HCT116 (cell line): Measurements from ENCODE around the gene SH3BP5L. TPM values are rescaled to one million over a fixed set of nuclear protein-coding genes. Genes with fewer than 3 reads are reported as not detected.

Experiments
- ATAC-seq: fragments of 200-7000 bp; cut with Tn5 transposase; 2 replicates; pipeline ENCODE4 v1.9.1; 2020; ENCODE audit warnings: mild to moderate bottlenecking, moderate library complexity
- BruUV-seq: library from RNA; stranded (reverse); fragments of 400-500 nt; replicated peaks from 2 replicates; lab custom pipeline; 2021; lab: Mats Ljungman, UMichigan
- CTCF ChIA-PET: fragments of 300-600 bp; sonication (Branson Sonifier 250); formaldehyde crosslinking; loops from one replicate; lab custom pipeline; 2021; ENCODE audit warnings: antibody characterized with exemption; lab: Charles Lee
- POLR2A ChIA-PET: fragments of 300-600, 350-600 bp; sonication (Branson Sonifier 250); formaldehyde crosslinking; loops from one replicate; lab custom pipeline; 2021; ENCODE audit warnings: antibody characterized with exemption; lab: Charles Lee
- RAD21 ChIA-PET, 2 experiments: fragments of 300-600 bp; sonication (Branson Sonifier 250); formaldehyde crosslinking; loops; one replicate each; lab custom pipeline; 2023; ENCODE audit warnings: low total read pairs in 2 of 2; ENCODE audit not compliant: uncharacterized antibody in 2 of 2, unreplicated experiment in 2 of 2, low non-redundant PET in 1 of 2; lab: Charles Lee
- DNase-seq: peaks from one replicate; pipeline ENCODE4 v3.0.0-alpha.2; 2010; ENCODE audit warnings: low read depth, low spot score
- H2AFZ ChIP-seq: fragments of 200-600 bp; shearing (Covaris generic), sonication (generic); 2 replicates; pipeline ENCODE4 v1.6.1; 2017; ENCODE audit warnings: low read depth, mixed run types, mixed read lengths, antibody characterized with exemption, low read length; ENCODE audit not compliant: poor library complexity, severe bottlenecking
- H3K27ac ChIP-seq: 2 replicates; pipeline ENCODE4 v1.5.1; 2012; ENCODE audit warnings: low read depth, low read length
- H3K27me3 ChIP-seq: fragments of 200-600 bp; sonication (generic); 2 replicates; pipeline ENCODE4 v1.6.1; 2016; ENCODE audit warnings: mixed run types, low read length, mixed read lengths; ENCODE audit not compliant: insufficient read depth
- H3K36me3 ChIP-seq, 2 experiments: fragments of 200-500 bp in 1 of 2; fragments of 200-600 bp in 1 of 2; sonication (Bioruptor generic) in 1 of 2; sonication (generic) in 1 of 2; 2 replicates each; pipeline versions ENCODE4 v1.5.1 to v1.6.1; 2014 to 2016; ENCODE audit warnings: low read length in 2 of 2, inconsistent platforms in 1 of 2, mixed read lengths in 1 of 2, mixed run types in 1 of 2; ENCODE audit not compliant: insufficient read depth in 2 of 2, control insufficient read depth in 1 of 2
- H3K4me1 ChIP-seq, 2 experiments: fragments of 200-600 bp in 1 of 2; sonication (generic) in 1 of 2; 2 replicates each; pipeline versions ENCODE4 v1.5.1 to v1.6.1; 2012 to 2017; ENCODE audit warnings: low read length in 2 of 2, inconsistent platforms in 1 of 2, mild to moderate bottlenecking in 1 of 2, mixed read lengths in 1 of 2, mixed run types in 1 of 2, moderate library complexity in 1 of 2; ENCODE audit not compliant: insufficient read depth in 2 of 2, control insufficient read depth in 1 of 2
- H3K4me2 ChIP-seq: fragments of 200-600 bp; sonication (generic); 2 replicates; pipeline ENCODE4 v1.6.1; 2017; ENCODE audit warnings: mixed run types, low read length, mixed read lengths
- H3K4me3 ChIP-seq, 2 experiments: fragments of 200-600 bp in 1 of 2; sonication (generic) in 1 of 2; replicated peaks in 1 of 2; 2 replicates each; pipeline ENCODE4 v1.5.1; 2011 to 2016; ENCODE audit warnings: low read length in 2 of 2, control low read depth in 1 of 2, low read depth in 1 of 2, mild to moderate bottlenecking in 1 of 2, mixed read lengths in 1 of 2, mixed run types in 1 of 2
- H3K79me2 ChIP-seq: fragments of 200-600 bp; sonication (generic); 2 replicates; pipeline ENCODE4 v1.6.1; 2017; ENCODE audit warnings: mild to moderate bottlenecking, mixed run types, low read length, moderate library complexity, mixed read lengths; ENCODE audit not compliant: insufficient read depth
- H3K9ac ChIP-seq: fragments of 200-600 bp; sonication (generic); 2 replicates; pipeline ENCODE4 v1.6.1; 2016; ENCODE audit warnings: low read length, mixed read lengths
- H3K9me2 ChIP-seq: fragments of 200-600 bp; sonication (generic), shearing (Covaris generic); 2 replicates; pipeline ENCODE4 v1.6.1; 2017; ENCODE audit warnings: mixed run types, mild to moderate bottlenecking, moderate library complexity; ENCODE audit not compliant: insufficient read depth
- H3K9me3 ChIP-seq, 2 experiments: fragments of 200-500 bp in 1 of 2; fragments of 200-600 bp in 1 of 2; sonication (Bioruptor generic) in 1 of 2; sonication (generic) in 1 of 2; 2 replicates each; pipeline ENCODE4 v1.6.1; 2014 to 2017; ENCODE audit warnings: low read length in 2 of 2, mixed read lengths in 2 of 2, inconsistent platforms in 1 of 2, low read depth in 1 of 2, mild to moderate bottlenecking in 1 of 2, mixed run types in 1 of 2, moderate library complexity in 1 of 2; ENCODE audit not compliant: control insufficient read depth in 1 of 2, insufficient read depth in 1 of 2
- H4K20me1 ChIP-seq: fragments of 200-600 bp; sonication (generic), shearing (Covaris generic); 2 replicates; pipeline ENCODE4 v1.6.1; 2017; ENCODE audit warnings: mixed run types, mild to moderate bottlenecking, moderate library complexity; ENCODE audit not compliant: insufficient read depth
- CBX3 ChIP-seq: IDR thresholded peaks from 2 replicates; pipeline ENCODE4 v1.6.1; 2012; ENCODE audit warnings: low read depth
- CEBPB ChIP-seq: IDR thresholded peaks from 2 replicates; pipeline ENCODE4 v1.6.1; 2012; ENCODE audit warnings: low read depth
- EGR1 ChIP-seq: IDR thresholded peaks from 2 replicates; pipeline ENCODE4 v1.6.1; 2012; ENCODE audit warnings: low read depth
- ELF1 ChIP-seq: IDR thresholded peaks from 2 replicates; pipeline ENCODE4 v1.6.1; 2012; ENCODE audit warnings: low read depth, borderline replicate concordance
- EZH2phosphoT487 ChIP-seq: fragments of 200-600 bp; IDR thresholded peaks from 2 replicates; pipeline ENCODE4 v1.6.1; 2018; ENCODE audit warnings: antibody characterized with exemption, borderline replicate concordance
- FOSL1 ChIP-seq: IDR thresholded peaks from 2 replicates; pipeline ENCODE4 v1.6.1; 2012; ENCODE audit warnings: low read depth
- JUND ChIP-seq: IDR thresholded peaks from 2 replicates; pipeline ENCODE4 v1.6.1; 2012
- RAD21 ChIP-seq: IDR thresholded peaks from 2 replicates; pipeline ENCODE4 v1.6.1; 2012; ENCODE audit warnings: low read depth, mild to moderate bottlenecking
- SIN3A ChIP-seq: IDR thresholded peaks from 2 replicates; pipeline ENCODE4 v1.6.1; 2012; ENCODE audit warnings: low read depth
- SP1 ChIP-seq: IDR thresholded peaks from 2 replicates; pipeline ENCODE4 v1.6.1; 2012; ENCODE audit warnings: low read depth
- SRF ChIP-seq: IDR thresholded peaks from 2 replicates; pipeline ENCODE4 v1.6.1; 2012; ENCODE audit warnings: low read depth
- TCF7L2 ChIP-seq: IDR thresholded peaks from 2 replicates; pipeline ENCODE4 v1.7.0; 2011; ENCODE audit warnings: borderline replicate concordance, inconsistent platforms; ENCODE audit not compliant: insufficient read depth, insufficient read length; ENCODE audit errors: extremely low read depth
- ZFX ChIP-seq: fragments of 450-650 bp; IDR thresholded peaks from 2 replicates; pipeline ENCODE4 v1.6.1; 2017
- ZNF274 ChIP-seq: fragments of 200-500 bp; sonication (Bioruptor generic); IDR thresholded peaks from 2 replicates; pipeline ENCODE4 v1.6.1; 2014; ENCODE audit warnings: mild to moderate bottlenecking, low read depth, low read length, inconsistent platforms
- intact Hi-C: fragments of 100-400 bp; cut with micrococcal nuclease; formaldehyde crosslinking; loops from 2 replicates; pipeline ENCODE4 v1.10.0; 2022
- total RNA-seq: library from RNA; stranded (reverse); gene quantifications from one replicate; pipeline ENCODE4 v1.2.1, GENCODE V29; 2021; ENCODE audit not compliant: unreplicated experiment
- TF ChIP-seq, protein P1 (sequence below): IDR thresholded peaks from 2 replicates; pipeline ENCODE4 v1.6.1; 2012
- TF ChIP-seq, protein P2 (sequence below), 3 experiments: fragments of 200-600 bp in 1 of 3; sonication (generic) in 1 of 3; IDR thresholded peaks in 2 of 3; conservative IDR thresholded peaks in 1 of 3; 2 replicates each; pipeline ENCODE4 v1.5.1; 2012 to 2017; ENCODE audit warnings: low read depth in 2 of 3, low read length in 2 of 3, antibody characterized with exemption in 1 of 3, borderline replicate concordance in 1 of 3, control low read depth in 1 of 3, mild to moderate bottlenecking in 1 of 3, mixed read lengths in 1 of 3, mixed run types in 1 of 3, moderate library complexity in 1 of 3; ENCODE audit not compliant: insufficient read depth in 1 of 3

SH3BP5L gene
- total RNA-seq, 1 experiment from 2014 or later, result 22.3 TPM

DNA sequence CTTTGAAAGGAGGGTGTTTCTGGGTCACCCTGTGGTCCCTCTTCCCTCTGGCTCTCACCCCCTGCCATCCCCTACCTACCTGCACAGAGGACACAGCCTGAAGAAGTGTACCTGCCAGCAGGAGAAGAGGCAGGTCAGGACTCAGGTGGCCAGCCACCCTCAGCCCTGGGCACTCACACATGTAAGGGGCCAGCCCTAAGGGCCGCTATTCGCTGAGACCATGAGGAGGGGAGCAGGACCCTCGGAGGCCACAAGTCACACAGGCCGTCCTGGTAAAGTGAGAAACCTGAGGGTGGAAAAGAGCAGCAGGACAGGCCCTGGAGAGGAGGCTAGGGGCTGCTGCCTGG is 32.0 kb upstream of the SH3BP5L start:
- H3K79me2 ChIP-seq, result peaks cover 33% of the 10 kb centered on the region; the same call in 1 of the 2 replicates
- H3K36me3 ChIP-seq, result peaks cover 9 to 30% of the 10 kb centered on the region in 2 experiments; a peak in 3 of 4 replicates
- no peaks in the 10 kb centered on the region for H3K27me3 ChIP-seq
- peak overlapping the region; percentile 79 for H3K27ac ChIP-seq
- ChIA-PET CTCF (interaction anchor here (1.5 to 1.8 kb wide), 4 partner anchors 15 to 66 kb away, joined by 4 to 24 read pairs (median 12); partner anchors contain the start of gene ZNF672), RAD21 (no interaction called here), POLR2A (interaction anchor here (1.0 to 2.8 kb wide), 3 partner anchors 15 to 19 kb away, joined by 3 to 44 read pairs (median 11); partner anchors contain the start of gene ZNF672)
- H4K20me1 ChIP-seq, result no peaks in the 10 kb centered on the region
- no peak overlapping the region for H2AFZ ChIP-seq
- intact Hi-C loops, result loop anchor here (1.0 kb wide), 1 partner anchor 49 kb away; the partner anchor contains the start of gene PGBD2
- H3K9ac ChIP-seq, result peak overlapping the region; percentile 92
- peak; percentile 17 for ATAC-seq
- H3K4me2 ChIP-seq, result peak overlapping the region; percentile 72
- H3K4me3 ChIP-seq, result peak overlapping the region; percentile 66 to 83
- peaks cover 12 to 31% of the 10 kb centered on the region in 2 experiments for H3K4me1 ChIP-seq
- no peaks in the 10 kb centered on the region for H3K9me3 ChIP-seq
- TF ChIP-seq JUND, result no peak
- TF ChIP-seq, protein P1, sequence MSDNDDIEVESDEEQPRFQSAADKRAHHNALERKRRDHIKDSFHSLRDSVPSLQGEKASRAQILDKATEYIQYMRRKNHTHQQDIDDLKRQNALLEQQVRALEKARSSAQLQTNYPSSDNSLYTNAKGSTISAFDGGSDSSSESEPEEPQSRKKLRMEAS, result no peak
- H3K9me2 ChIP-seq, result no peaks in the 10 kb centered on the region
- BruUV-seq, result no TSS peak
- DNase-seq, result no peak

DNA sequence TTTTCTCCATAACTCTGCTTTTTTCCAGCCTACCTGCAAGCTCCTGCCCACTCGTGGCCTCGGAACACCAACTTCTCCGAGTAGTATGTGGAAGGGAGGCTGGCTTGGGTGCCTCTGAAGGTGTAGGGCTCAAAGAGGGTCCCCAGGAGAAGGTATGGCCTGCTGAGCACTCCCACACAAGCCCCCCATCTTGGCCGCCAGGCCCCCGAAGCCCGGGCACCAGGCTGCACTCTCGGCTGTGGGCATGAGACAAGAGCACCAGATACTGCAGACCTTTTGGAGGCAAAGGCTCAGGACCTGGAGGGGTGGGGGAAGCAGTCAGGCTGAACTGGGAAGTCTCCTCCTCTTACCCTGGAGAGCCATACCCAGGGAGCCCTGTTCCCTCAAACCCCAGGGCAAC is 31.5 kb upstream of the SH3BP5L start:
- Histone ChIP-seq H3K9me3 (no peaks in the 10 kb centered on the region), H3K27me3 (no peaks in the 10 kb centered on the region), H3K4me2 (peak overlapping the region; percentile 72), H3K4me3 (peak overlapping the region; percentile 66 to 83), H3K4me1 (peaks cover 12 to 29% of the 10 kb centered on the region in 2 experiments), H3K79me2 (peaks cover 33% of the 10 kb centered on the region; the same call in 1 of the 2 replicates), H3K9ac (peak overlapping the region; percentile 92), H3K9me2 (no peaks in the 10 kb centered on the region), H3K27ac (peak overlapping the region; percentile 79), H3K36me3 (peaks cover 9 to 34% of the 10 kb centered on the region in 2 experiments; a peak in 3 of 4 replicates), H2AFZ (no peak overlapping the region), H4K20me1 (no peaks in the 10 kb centered on the region)
- BruUV-seq, result no TSS peak
- ATAC-seq (no peak), DNase-seq (no peak)
- CTCF ChIA-PET, result no interaction called here
- RAD21 ChIA-PET, result no interaction called here
- intact Hi-C loops, result no loop called here
- POLR2A ChIA-PET, result no interaction called here
- no peak for TF ChIP-seq EGR1
- no peak for TF ChIP-seq TCF7L2
- TF ChIP-seq CEBPB, result no peak
- no peak for TF ChIP-seq RAD21
- no peak for TF ChIP-seq SP1
- no peak for TF ChIP-seq ZNF274
- no peak for TF ChIP-seq CBX3
- no peak for TF ChIP-seq SIN3A
- no peak for TF ChIP-seq EZH2phosphoT487
- no peak for TF ChIP-seq FOSL1
- TF ChIP-seq ZFX, result no peak
- TF ChIP-seq ELF1, result no peak
- TF ChIP-seq, protein P1, result no peak
- TF ChIP-seq SRF, result no peak
- TF ChIP-seq, protein P2, sequence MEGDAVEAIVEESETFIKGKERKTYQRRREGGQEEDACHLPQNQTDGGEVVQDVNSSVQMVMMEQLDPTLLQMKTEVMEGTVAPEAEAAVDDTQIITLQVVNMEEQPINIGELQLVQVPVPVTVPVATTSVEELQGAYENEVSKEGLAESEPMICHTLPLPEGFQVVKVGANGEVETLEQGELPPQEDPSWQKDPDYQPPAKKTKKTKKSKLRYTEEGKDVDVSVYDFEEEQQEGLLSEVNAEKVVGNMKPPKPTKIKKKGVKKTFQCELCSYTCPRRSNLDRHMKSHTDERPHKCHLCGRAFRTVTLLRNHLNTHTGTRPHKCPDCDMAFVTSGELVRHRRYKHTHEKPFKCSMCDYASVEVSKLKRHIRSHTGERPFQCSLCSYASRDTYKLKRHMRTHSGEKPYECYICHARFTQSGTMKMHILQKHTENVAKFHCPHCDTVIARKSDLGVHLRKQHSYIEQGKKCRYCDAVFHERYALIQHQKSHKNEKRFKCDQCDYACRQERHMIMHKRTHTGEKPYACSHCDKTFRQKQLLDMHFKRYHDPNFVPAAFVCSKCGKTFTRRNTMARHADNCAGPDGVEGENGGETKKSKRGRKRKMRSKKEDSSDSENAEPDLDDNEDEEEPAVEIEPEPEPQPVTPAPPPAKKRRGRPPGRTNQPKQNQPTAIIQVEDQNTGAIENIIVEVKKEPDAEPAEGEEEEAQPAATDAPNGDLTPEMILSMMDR (IDR thresholded peaks at IDR 0.05 in 2 of 3, conservative IDR thresholded peaks at IDR 0.05 in 1 of 3; ENCODE audit: borderline replicate concordance in 1 of 3, insufficient read depth in 1 of 3, low read depth in 2 of 3, low read length in 2 of 3), result no peak
